T-helper 17 cell (primary cell): ENCODE data around the gene AFF2. TPM values are rescaled to one million over a fixed set of nuclear protein-coding genes. Genes with fewer than 3 reads are reported as not detected.

Source experiments
- ATAC-seq: fragments of 150-1000 bp; cut with Tn5 transposase; 2 replicates; pipeline ENCODE4 v1.10.0; 2021; ENCODE audit warnings: mild to moderate bottlenecking, moderate library complexity
- DNase-seq, 3 donors: peaks; one replicate each; pipeline versions ENCODE4 v3.0.0 to v3.0.0-alpha.2; 2020 to 2021
- H3K9me3 ChIP-seq: one replicate; pipeline ENCODE4 v1.7.0; 2013; ENCODE audit warnings: low read length, mild to moderate bottlenecking; ENCODE audit not compliant: control insufficient read depth, poor library complexity, severe bottlenecking
- H3K27ac Mint-ChIP-seq: one replicate; pipeline ENCODE4 v1.8.0; 2022; ENCODE audit warnings: mild to moderate bottlenecking, moderate library complexity, mixed read lengths
- H3K27me3 Mint-ChIP-seq: one replicate; pipeline ENCODE4 v1.8.0; 2022; ENCODE audit warnings: mixed read lengths
- H3K36me3 Mint-ChIP-seq: one replicate; pipeline ENCODE4 v1.8.0; 2022; ENCODE audit warnings: low read depth, mixed read lengths
- H3K4me1 Mint-ChIP-seq: one replicate; pipeline ENCODE4 v1.8.0; 2022; ENCODE audit warnings: mild to moderate bottlenecking, mixed read lengths
- H3K4me3 Mint-ChIP-seq: one replicate; pipeline ENCODE4 v1.8.0; 2022; ENCODE audit warnings: mild to moderate bottlenecking, moderate library complexity, mixed read lengths
- total RNA-seq, 4 donors: library from RNA in 2 of 4; stranded (reverse) in 2 of 4; gene quantifications; one replicate each; pipeline ENCODE4 v1.2.3 and lab custom pipeline; 2022 to 2026

Gene AFF2
- total RNA-seq, 2 donors from 2014 or later = 0.31 to 0.90 TPM

DNA sequence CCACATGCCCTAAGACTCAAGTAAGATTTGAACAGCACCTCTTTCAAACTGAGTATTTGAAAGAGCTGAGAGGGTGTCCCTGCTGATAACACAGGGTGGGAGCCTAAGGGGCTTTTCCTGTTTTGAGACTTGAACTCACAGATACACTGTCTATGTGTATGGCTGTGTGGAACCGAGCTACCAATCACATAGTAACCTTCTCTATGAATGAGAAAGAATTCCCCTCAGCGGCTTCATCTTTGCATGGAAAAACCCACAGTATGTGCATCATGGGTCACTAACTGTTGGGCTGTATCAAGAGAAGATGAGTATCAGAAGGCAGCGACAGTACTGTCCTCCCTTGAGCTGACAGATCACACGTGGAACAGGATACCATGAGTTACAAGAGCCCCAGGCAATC is 336.3 kb downstream of the AFF2 start:
- ATAC-seq (no peak), DNase-seq (no peak)
- Mint-ChIP-seq H3K4me1 (no peaks in the 10 kb centered on the region), H3K36me3 (no peaks in the 10 kb centered on the region), H3K4me3 (no peak overlapping the region), H3K27ac (no peak overlapping the region), H3K27me3 (peaks cover 5% of the 10 kb centered on the region)
- H3K9me3 ChIP-seq = no peaks in the 10 kb centered on the region

GRCh38 chrX:148850631-148851030 is 350.2 kb downstream of the AFF2 start:
- ATAC-seq = no peak
- no peaks in the 10 kb centered on the region for H3K4me1 Mint-ChIP-seq
- no peaks in the 10 kb centered on the region for H3K27me3 Mint-ChIP-seq
- H3K9me3 ChIP-seq = no peaks in the 10 kb centered on the region
- no peak overlapping the region for H3K4me3 Mint-ChIP-seq
- no peaks in the 10 kb centered on the region for H3K36me3 Mint-ChIP-seq
- H3K27ac Mint-ChIP-seq = no peak overlapping the region
- no peak for DNase-seq

GRCh38 chrX:148854306-148854705 is 353.9 kb downstream of the AFF2 start:
- Mint-ChIP-seq H3K27ac (no peak overlapping the region), H3K4me1 (no peaks in the 10 kb centered on the region), H3K4me3 (no peak overlapping the region), H3K27me3 (no peaks in the 10 kb centered on the region), H3K36me3 (no peaks in the 10 kb centered on the region)
- no peaks in the 10 kb centered on the region for H3K9me3 ChIP-seq
- DNase-seq (no peak), ATAC-seq (no peak)

DNA sequence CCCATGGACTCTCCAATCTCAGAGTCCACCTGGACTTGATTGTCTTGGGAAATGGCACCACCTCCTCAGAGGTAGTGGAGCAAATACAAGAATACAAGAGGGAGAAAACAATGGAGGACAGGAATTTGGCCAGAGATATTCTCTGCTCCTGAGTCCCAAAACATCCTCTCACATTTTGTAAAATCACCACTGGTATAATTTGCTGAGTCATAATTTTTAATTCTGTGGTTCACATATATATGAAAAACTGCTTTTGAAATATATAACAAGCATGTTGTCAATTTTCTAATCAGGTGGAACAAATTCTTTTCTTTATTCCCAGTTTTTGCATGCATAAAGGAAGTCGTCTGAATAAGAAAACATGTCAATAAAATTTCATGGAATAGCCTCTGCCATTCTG is 356.1 kb downstream of the AFF2 start:
- no peak overlapping the region for H3K27ac Mint-ChIP-seq
- no peak for ATAC-seq
- H3K9me3 ChIP-seq = no peaks in the 10 kb centered on the region
- no peaks in the 10 kb centered on the region for H3K27me3 Mint-ChIP-seq
- no peak for DNase-seq
- H3K36me3 Mint-ChIP-seq = no peaks in the 10 kb centered on the region
- no peak overlapping the region for H3K4me3 Mint-ChIP-seq
- H3K4me1 Mint-ChIP-seq = no peaks in the 10 kb centered on the region

- no peak overlapping the region for H3K4me3 Mint-ChIP-seq
- no peaks in the 10 kb centered on the region for H3K27me3 Mint-ChIP-seq
- no peaks in the 10 kb centered on the region for H3K9me3 ChIP-seq
- ATAC-seq (no peak), DNase-seq (no peak)
- no peaks in the 10 kb centered on the region for H3K4me1 Mint-ChIP-seq
- H3K27ac Mint-ChIP-seq = no peak overlapping the region
- no peaks in the 10 kb centered on the region for H3K36me3 Mint-ChIP-seq
Measured at GRCh38 chrX:148865277-148866210, 365.1 kb downstream of the AFF2 start.

DNA sequence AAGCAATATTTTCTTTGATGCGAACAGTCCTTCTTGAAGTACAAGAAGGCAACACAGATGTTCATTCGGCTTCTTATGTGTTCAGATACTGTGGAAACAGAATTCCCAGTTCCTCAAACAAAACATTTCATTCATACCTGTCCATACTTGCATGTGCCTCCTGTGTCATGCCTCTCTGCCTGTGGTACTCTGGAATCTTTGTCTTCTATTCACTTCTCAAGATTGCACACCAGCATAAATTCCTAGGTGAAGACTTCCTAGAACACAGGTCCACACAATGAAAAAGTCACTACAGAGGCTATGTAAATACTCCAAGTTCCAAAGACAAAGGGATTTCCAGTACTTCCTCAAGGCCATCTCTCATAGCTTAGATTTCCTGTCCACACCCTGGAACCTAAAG is 367.2 kb downstream of the AFF2 start:
- no peak for DNase-seq
- no peaks in the 10 kb centered on the region for H3K36me3 Mint-ChIP-seq
- H3K9me3 ChIP-seq = no peaks in the 10 kb centered on the region
- no peak for ATAC-seq
- no peak overlapping the region for H3K4me3 Mint-ChIP-seq
- no peaks in the 10 kb centered on the region for H3K27me3 Mint-ChIP-seq
- H3K27ac Mint-ChIP-seq = no peak overlapping the region
- H3K4me1 Mint-ChIP-seq = no peaks in the 10 kb centered on the region

GRCh38 chrX:148871422-148872160 is 371.2 kb downstream of the AFF2 start:
- DNase-seq (no peak), ATAC-seq (no peak)
- Mint-ChIP-seq H3K36me3 (no peaks in the 10 kb centered on the region), H3K4me3 (no peak overlapping the region), H3K4me1 (no peaks in the 10 kb centered on the region), H3K27me3 (no peaks in the 10 kb centered on the region), H3K27ac (no peak overlapping the region)
- no peaks in the 10 kb centered on the region for H3K9me3 ChIP-seq

GRCh38 chrX:148872161-148872535 is 371.7 kb downstream of the AFF2 start:
- ATAC-seq = no peak
- no peak overlapping the region for H3K4me3 Mint-ChIP-seq

DNA sequence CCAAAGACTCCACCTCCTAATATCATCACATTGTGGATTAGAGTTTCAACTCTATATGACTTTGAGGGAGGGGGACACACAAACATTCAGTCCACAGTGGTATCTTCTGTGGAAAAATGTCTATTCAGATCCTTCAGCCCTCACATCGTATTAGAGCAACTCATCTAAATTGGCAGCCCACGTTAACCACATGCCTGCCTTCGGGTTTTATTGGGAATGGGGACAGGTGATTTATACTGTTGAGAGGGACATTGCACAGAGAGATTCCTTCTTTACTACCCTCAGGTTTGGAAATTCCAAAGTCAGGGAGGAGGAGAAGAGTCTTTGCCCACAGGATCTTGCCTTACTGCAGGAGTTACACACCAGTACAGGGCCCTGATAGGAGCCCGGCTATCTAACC is 372.5 kb downstream of the AFF2 start:
- no peak for ATAC-seq
- H3K36me3 Mint-ChIP-seq = no peaks in the 10 kb centered on the region
- no peak overlapping the region for H3K4me3 Mint-ChIP-seq
- no peaks in the 10 kb centered on the region for H3K4me1 Mint-ChIP-seq
- no peak overlapping the region for H3K27ac Mint-ChIP-seq
- H3K27me3 Mint-ChIP-seq = no peaks in the 10 kb centered on the region
- no peak for DNase-seq
- no peaks in the 10 kb centered on the region for H3K9me3 ChIP-seq

More at GRCh38 chrX:148872161-148872535, 371.7 kb downstream of the AFF2 start:
- no peaks in the 10 kb centered on the region for H3K4me1 Mint-ChIP-seq
- no peaks in the 10 kb centered on the region for H3K27me3 Mint-ChIP-seq
- H3K27ac Mint-ChIP-seq = no peak overlapping the region
- no peaks in the 10 kb centered on the region for H3K36me3 Mint-ChIP-seq
- no peaks in the 10 kb centered on the region for H3K9me3 ChIP-seq
- no peak for DNase-seq

DNA sequence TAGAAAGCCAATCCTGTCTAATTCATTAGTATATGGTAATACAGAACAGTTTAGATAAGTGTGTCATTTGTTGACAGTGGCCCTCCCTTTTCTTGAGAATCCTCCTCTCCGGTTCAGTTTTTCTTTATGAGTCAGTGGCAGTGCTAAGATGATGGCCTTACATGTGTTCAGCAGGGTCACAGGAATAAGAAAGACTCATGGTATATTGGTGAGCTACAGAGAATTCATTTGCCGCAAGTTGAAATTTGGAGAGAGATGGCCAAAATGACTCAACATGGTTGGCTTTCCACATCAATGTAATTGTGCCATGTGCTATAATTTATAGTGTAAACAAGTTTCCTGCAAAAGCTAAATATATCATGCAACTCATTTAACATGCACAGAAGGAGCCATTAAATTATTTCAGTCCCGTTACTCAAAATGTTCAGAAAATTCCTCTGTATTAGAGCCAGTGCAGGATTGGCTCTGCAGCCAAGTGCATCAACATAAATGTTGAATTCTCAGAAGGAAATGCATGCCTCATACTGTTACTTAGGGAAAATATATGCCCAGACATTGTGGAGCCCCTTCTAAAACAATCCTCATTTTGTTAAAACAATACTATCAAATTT is 374.3 kb downstream of the AFF2 start:
- H3K9me3 ChIP-seq = no peaks in the 10 kb centered on the region
- Mint-ChIP-seq H3K27ac (no peak overlapping the region), H3K36me3 (no peaks in the 10 kb centered on the region), H3K4me3 (no peak overlapping the region), H3K4me1 (no peaks in the 10 kb centered on the region), H3K27me3 (no peaks in the 10 kb centered on the region)
- DNase-seq (no peak), ATAC-seq (no peak)

DNA sequence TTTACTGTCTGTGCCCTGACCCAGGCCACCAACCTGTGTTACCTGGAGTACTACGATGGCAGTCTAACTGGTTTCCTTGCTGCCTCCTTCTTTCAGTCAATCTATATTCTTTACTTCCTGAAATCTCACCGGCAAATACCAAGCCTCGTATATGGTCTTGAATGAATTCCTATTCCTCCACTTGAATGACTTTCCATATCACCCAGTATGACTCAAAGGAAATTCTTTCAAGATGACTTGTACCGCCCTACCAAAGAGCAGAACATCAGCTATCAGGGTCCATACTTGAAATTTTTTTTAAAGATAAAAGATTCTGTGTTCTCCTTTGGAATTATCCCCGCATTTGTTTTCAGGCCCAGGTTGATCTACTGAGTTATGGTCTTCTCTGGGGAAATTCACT is 378.0 kb downstream of the AFF2 start:
- Mint-ChIP-seq H3K27ac (no peak overlapping the region), H3K27me3 (no peaks in the 10 kb centered on the region), H3K4me3 (no peak overlapping the region), H3K36me3 (no peaks in the 10 kb centered on the region), H3K4me1 (no peaks in the 10 kb centered on the region)
- no peaks in the 10 kb centered on the region for H3K9me3 ChIP-seq
- ATAC-seq = no peak
- no peak for DNase-seq

GRCh38 chrX:148885203-148885602 is 384.8 kb downstream of the AFF2 start:
- DNase-seq = no peak
- Mint-ChIP-seq H3K27ac (no peak overlapping the region), H3K27me3 (no peaks in the 10 kb centered on the region), H3K36me3 (no peaks in the 10 kb centered on the region), H3K4me3 (no peak overlapping the region), H3K4me1 (no peaks in the 10 kb centered on the region)
- H3K9me3 ChIP-seq = no peaks in the 10 kb centered on the region
- ATAC-seq = no peak

DNA sequence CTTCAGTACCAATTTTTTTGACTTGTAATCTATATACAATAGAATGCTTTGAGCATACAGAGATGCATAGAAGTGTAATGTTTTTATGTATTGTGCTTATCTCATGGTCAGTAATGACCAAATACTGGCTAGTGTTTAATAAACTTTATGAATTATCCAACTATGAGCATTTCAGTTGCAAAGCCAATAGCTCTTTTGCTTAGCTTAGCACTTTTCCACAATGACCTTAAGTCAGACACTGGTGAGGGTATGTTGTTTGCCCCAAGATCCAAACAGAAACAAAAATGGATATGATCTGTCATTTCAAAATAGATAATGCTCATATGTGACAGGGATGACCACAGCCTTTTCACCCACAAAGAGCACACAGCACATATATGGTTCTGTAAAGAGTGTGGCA is 393.0 kb downstream of the AFF2 start:
- Mint-ChIP-seq H3K36me3 (no peaks in the 10 kb centered on the region), H3K4me1 (no peaks in the 10 kb centered on the region), H3K27ac (no peak overlapping the region), H3K4me3 (no peak overlapping the region), H3K27me3 (no peaks in the 10 kb centered on the region)
- DNase-seq = no peak
- H3K9me3 ChIP-seq = no peaks in the 10 kb centered on the region
- ATAC-seq = no peak
